ENCODE results near the gene HIVEP2.

HIVEP2 gene

GRCh38 chr6:142857233-142857761 is 87.7 kb downstream of the HIVEP2 start:
- no peak for DNase-seq

- peak; percentile 31 for DNase-seq
These were observed 88.2 kb downstream of the HIVEP2 start for GRCh38 chr6:142856624-142857232.

DNA sequence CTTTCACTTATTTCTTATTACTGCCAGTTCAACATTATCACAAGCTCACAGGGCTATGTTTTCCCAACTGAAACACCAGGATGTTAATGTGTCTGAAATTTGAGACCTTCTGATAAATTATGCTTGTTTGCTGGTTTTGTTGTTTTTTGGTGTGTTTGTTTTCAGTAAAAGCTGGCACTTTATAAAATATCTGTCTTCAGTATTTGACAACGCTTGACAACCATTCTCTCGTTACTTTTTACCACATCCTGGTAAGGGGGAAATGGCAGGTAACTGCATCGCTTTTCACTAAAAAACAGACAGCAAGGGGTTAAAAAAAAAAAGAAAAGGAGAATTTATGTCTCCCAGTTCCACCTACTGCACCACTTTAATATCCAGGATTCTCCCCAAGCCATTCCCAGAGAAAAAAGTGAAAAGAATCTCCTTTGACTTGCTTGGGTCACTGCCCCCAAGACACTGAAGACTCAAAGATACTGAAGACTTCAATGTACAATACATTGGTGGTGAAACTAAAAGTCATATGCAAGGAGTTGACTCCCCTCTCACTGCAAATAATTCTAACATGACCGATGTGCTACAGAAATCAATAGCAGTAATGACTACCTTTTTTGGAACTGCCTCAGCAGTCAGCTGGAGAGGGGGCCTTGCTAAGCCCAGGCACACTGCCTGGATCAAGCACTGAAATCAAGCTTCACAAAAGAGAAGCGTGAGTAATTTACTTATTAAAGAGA is 88.9 kb downstream of the HIVEP2 start:
- DNase-seq: peak; percentile 62

GRCh38 chr6:142854589-142855488 is 90.1 kb downstream of the HIVEP2 start:
- DNase-seq: no peak

- no peak for DNase-seq
These were observed 91.5 kb downstream of the HIVEP2 start for GRCh38 chr6:142853244-142854180.

GRCh38 chr6:142851601-142852000 is 93.4 kb downstream of the HIVEP2 start:
- DNase-seq: no peak

DNA sequence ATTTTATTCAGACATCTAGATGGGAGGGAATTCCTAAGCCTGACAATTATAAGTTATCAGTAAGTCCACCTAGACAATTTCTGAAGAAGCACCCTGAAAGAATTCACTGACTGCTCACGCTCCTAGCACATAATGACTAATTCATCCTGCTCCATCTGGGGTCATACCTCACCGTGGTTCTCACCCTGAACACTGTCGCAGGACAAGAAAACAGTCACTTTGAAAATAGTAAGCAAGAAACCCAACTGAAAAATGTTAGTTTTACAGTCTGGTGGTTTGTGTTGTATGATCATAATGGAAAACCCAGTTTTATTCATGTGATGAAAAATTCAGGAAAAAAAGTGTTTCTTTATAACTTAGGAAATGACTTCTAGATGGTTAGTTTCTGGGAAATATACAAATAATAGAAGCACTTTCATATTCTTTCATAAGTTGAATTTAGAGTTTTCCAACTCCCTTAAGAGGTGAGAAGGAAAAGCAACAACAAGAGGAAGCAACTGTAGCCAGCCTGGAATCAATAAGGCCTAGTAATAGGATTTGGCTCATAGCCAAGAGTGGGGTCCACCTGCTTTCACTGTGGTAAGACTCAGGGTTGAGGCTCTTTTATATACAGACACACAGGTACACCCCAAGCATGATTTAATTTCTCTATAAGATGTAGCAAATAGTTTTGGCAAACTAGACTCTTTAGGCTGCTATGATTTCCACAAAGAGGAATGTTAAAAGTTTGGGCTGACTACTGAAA is 94.1 kb downstream of the HIVEP2 start:
- peak; percentile 67 for DNase-seq

DNA sequence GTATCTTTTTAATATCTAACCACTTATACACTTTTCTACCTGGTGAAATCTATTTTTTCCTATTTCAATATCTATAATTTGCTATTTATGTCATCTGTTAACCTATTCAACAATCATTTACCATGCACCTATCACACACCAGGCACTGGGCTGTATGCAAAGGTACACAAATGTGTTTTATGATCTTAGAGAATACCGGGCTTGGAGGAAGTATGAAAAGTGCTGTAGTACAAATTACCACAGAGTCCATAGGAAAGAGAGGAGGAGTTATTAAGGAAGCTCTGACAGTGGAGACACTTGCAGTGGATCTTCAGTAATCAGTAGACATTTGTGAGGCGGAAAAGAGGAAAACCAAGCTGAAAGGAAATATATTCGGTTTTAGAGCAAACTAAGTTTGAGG is 96.0 kb downstream of the HIVEP2 start:
- no peak for DNase-seq

GRCh38 chr6:142848156-142848555 is 96.8 kb downstream of the HIVEP2 start:
- DNase-seq: no peak

DNA sequence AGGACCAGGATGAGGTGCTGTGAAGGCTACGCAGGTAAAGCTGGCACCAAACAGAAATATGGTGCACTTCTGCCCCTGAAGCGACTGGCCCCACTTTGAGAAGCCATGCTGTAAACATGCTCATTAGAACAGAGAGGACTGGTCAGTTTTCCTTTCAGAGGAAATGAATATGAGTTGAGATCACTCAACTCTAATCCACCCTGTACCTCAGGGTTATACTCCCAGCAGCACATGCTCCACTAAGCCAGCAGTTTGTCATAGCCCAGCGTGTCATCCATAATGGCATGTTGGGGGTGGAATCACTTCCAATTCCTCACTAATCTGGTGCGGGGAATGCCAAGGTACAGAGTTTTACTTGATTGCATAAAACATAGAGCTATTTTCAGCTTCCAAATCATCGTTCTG is 98.1 kb downstream of the HIVEP2 start:
- no peak for DNase-seq

DNA sequence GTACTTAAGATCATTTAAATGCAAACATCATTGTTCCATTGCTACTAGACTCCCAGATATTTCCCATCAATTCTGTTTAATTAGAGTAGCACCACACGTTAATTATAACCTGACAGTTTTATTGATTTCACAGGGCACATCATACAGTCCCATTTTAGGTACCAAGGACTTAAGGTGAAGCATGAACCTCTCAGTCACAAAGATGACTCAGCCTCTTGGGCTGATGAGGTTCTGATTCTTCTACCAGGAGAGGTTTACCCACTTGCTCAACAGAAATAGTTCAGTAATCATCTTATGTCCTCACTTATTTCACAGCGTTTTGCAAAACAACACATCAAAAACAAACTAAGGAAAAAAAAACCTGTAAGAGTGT is 98.5 kb downstream of the HIVEP2 start:
- DNase-seq: no peak

- DNase-seq: peak; percentile 42
These were observed 99.1 kb downstream of the HIVEP2 start for GRCh38 chr6:142845624-142846458.

DNA sequence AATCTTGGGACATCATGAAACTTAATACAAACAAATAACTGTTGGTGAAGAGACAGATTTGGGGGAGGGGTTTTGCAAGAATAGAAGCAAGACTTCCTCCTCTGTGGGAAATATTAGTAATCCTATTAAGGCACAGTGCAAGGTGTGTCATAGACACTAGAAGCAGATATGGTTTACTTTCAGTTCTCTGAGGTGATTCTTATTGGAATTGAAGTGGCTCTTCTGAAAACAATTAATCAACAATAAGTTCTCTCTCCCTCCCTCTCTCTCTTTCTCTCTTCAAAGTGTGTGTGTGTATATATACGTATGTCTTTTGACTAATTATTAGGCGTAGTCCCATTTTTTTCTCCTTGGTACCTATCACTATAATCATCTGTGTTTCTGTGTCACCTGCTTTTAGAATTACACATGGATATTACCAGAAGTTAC is 99.8 kb downstream of the HIVEP2 start:
- DNase-seq: no peak

DNA sequence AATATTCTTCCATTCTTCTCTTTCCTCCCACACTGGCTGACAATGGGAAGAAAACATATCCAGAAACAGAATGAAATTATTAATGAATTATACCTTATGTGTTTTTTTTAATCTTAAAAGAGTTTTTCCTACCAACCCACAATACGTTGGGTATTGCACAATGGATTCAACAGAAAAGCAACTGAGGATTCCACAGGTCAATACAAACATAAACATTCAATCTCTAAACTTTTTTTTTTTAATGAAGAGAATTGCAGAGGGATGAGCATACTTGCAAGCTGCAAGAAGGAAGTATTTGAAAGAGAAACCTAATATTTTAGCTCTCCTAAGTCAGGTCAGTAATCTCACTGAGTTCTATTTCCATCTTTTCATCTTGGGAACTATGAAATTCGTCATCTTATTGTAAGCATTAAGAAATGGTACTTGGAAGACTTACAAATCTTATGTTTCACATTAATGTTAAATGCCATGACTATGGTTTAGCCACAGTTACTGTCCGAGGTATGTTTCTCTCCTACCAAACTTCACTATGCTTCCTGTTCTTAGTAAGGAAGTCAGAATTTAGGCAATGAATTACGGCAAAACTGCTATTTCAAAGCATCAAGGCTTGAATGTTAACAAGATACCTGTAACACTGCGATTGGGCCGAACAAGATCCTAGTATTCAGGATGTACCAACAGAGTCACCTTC is 100.8 kb downstream of the HIVEP2 start:
- DNase-seq: no peak

GRCh38 chr6:142843361-142843760 is 101.6 kb downstream of the HIVEP2 start:
- no peak for DNase-seq

DNA sequence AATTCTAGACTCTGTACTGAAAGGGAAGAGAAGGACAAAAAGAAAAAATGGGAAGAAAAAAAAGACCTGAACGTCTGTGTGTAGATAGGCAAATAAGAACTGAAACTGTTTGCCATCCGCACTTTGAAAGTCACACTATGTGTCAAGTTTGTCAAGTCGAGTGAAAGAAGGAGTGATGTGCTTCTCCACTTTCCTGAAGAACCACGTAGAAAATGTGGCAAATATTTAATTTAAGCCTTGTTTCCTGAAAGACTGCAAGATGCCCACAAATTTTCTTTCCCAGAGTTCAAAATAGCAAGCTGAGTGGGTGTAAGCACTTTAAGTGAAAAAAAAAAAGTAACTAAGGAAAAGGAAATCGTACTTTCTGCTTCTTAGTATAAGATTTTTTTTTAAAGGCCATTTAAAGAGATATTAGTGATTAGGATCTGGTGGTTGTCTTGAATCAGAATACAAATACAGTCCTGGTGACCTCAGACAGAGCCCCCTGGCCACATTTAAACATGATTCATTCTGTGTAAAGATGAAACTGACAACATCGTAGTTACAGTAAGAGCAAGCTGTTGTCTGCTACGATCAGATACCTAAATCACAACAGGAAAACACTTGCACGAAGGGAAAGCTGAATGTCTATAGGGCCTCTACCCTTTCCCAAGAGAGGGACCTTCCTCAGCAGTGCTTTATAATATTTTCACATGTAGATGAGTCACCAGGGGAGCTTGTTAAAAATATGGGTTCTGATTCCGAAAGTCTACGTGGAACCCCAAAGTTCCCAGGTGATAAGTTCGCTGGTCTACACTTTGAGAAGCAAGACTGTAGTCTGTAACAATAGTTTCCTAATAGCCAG is 102.3 kb downstream of the HIVEP2 start:
- peak; percentile 55 for DNase-seq

GRCh38 chr6:142841915-142842314 is 103.1 kb downstream of the HIVEP2 start:
- no peak for DNase-seq

DNA sequence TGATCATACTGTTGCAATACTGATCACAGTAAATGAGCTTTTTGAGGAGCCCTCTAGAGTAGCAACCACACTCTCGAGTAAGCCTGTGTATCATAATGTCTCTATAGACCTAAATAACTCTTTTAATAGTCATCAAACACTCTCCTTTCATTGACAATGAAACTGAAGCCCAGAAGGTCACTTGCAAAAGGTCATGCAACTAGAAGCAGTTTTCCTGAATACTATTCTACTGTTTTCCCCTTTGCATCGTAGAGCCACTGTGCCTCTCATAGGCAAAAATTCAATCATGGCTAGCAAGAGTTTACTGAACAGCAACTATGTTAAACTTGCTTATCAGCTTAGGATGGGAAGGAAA is 105.3 kb downstream of the HIVEP2 start:
- DNase-seq: no peak

Data from stimulated activated CD4-positive, alpha-beta T cell treated with anti-CD3 and anti-CD28 coated beads, Interleukin-1b, Interleukin-23, amount 100 ng/mL, for 48 hours (primary cell).